Suprapubic skin (tissue), 3 donors: ENCODE data around the gene TRIM69.

Source experiments
- POLR2A ChIP-seq, 2 donors: fragments of 450-650 bp; IDR thresholded peaks; one replicate each; pipeline ENCODE4 v1.6.1; 2017; ENCODE audit warnings: antibody characterized with exemption in 2 of 2, mild to moderate bottlenecking in 2 of 2, moderate library complexity in 2 of 2
- TF ChIP-seq, protein P1 (sequence below), 2 donors: fragments of 200-600 bp in 1 of 2; fragments of 450-650 bp in 1 of 2; sonication (generic) in 1 of 2; IDR thresholded peaks; one replicate each; pipeline ENCODE4 v1.5.1; 2016 to 2019; ENCODE audit warnings: antibody characterized with exemption in 2 of 2, mild to moderate bottlenecking in 1 of 2, moderate library complexity in 1 of 2

DNA sequence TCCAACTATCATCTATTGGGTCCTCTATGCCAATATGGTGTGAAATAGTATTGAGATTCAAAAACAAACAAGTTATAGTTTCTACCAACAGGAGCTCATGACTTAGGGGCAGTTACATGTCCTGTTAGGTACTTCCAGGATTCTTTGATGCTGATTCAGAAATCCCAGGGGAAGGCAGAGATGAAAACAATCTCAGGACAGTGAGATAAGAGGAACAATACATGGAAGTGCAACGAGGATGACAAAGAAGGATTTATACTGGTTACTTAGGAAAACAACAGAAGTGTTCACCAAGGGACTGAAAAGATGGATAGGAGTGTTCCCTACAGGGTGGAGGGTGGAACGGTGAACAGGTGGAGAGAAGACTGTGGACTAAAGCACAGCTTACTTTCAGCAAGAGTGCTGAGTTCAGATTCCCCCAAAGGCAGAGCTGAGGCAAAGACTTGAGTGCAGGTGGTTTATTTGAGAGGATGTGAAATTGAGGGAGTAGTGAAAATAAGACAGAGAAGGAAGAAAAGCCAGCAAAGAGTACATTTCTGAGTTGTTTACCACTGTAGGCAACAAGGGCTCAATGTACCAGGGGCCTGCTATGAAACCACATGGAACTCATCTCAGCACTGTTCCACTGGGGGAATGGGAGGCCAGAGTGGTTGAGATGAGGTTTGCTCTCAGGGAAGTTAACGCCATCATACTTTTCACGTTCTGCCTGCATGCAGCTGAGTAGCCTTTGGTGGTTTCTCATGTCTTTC, 68.1 kb downstream of the TRIM69 start:
- TF ChIP-seq, protein P1, sequence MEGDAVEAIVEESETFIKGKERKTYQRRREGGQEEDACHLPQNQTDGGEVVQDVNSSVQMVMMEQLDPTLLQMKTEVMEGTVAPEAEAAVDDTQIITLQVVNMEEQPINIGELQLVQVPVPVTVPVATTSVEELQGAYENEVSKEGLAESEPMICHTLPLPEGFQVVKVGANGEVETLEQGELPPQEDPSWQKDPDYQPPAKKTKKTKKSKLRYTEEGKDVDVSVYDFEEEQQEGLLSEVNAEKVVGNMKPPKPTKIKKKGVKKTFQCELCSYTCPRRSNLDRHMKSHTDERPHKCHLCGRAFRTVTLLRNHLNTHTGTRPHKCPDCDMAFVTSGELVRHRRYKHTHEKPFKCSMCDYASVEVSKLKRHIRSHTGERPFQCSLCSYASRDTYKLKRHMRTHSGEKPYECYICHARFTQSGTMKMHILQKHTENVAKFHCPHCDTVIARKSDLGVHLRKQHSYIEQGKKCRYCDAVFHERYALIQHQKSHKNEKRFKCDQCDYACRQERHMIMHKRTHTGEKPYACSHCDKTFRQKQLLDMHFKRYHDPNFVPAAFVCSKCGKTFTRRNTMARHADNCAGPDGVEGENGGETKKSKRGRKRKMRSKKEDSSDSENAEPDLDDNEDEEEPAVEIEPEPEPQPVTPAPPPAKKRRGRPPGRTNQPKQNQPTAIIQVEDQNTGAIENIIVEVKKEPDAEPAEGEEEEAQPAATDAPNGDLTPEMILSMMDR (IDR thresholded peaks at IDR 0.05) = no peak
- no peak for TF ChIP-seq POLR2A (IDR thresholded peaks at IDR 0.05)
